ENCODE data around the gene CETP. TPM values are rescaled to one million over a fixed set of nuclear protein-coding genes. Genes with fewer than 3 reads are reported as not detected.
A peak's percentile ranks its signal among the peaks of the same experiment; 100 is the strongest.

Gene CETP
- total RNA-seq, 4 donors from 2014 or later: 0.58 to 2.8 TPM; not detected in 2

- Histone ChIP-seq H3K9me3 (no peaks in the 10 kb centered on the region), H3K36me3 (no peaks in the 10 kb centered on the region), H3K27ac (no peak overlapping the region), H3K4me3 (no peak overlapping the region), H3K27me3 (no peaks in the 10 kb centered on the region), H3K4me1 (no peaks in the 10 kb centered on the region)
- intact Hi-C loops (cut with DNase I; ENCODE audit: low total_unique reads): no loop called here
- no peak for DNase-seq
- TF ChIP-seq POLR2A (IDR thresholded peaks at IDR 0.05) (no peak), CTCF (IDR thresholded peaks at IDR 0.05) (no peak)
Observed at GRCh38 chr16:57013229-57013628, 51.5 kb downstream of the CETP start.

- H3K27ac ChIP-seq: peak overlapping the region; percentile 24 to 52
- no peak for TF ChIP-seq POLR2A (IDR thresholded peaks at IDR 0.05)
- TF ChIP-seq CTCF (IDR thresholded peaks at IDR 0.05): no peak
- DNase-seq: no peak
Observed at GRCh38 chr16:57013902-57014301, 52.2 kb downstream of the CETP start.

GRCh38 chr16:57016301-57016700 lies 54.6 kb downstream of the CETP start:
- H3K4me1 ChIP-seq: no peaks in the 10 kb centered on the region
- no peak overlapping the region for H3K27ac ChIP-seq
- H3K9me3 ChIP-seq: no peaks in the 10 kb centered on the region
- TF ChIP-seq CTCF (IDR thresholded peaks at IDR 0.05) (no peak), POLR2A (IDR thresholded peaks at IDR 0.05) (no peak)
- no peak for DNase-seq
- no peaks in the 10 kb centered on the region for H3K27me3 ChIP-seq
- intact Hi-C loops (cut with DNase I; ENCODE audit: low total_unique reads): no loop called here
- no peaks in the 10 kb centered on the region for H3K36me3 ChIP-seq
- no peak overlapping the region for H3K4me3 ChIP-seq

More at GRCh38 chr16:57013902-57014301, 52.2 kb downstream of the CETP start:
- intact Hi-C loops (cut with DNase I; ENCODE audit: low total_unique reads): no loop called here
- H3K9me3 ChIP-seq: no peaks in the 10 kb centered on the region
- no peak overlapping the region for H3K4me3 ChIP-seq
- no peaks in the 10 kb centered on the region for H3K36me3 ChIP-seq
- no peaks in the 10 kb centered on the region for H3K27me3 ChIP-seq
- H3K4me1 ChIP-seq: no peaks in the 10 kb centered on the region

- no peak for DNase-seq
- H3K27ac ChIP-seq: no peak overlapping the region
- no peaks in the 10 kb centered on the region for H3K27me3 ChIP-seq
- H3K4me3 ChIP-seq: no peak overlapping the region
- no peaks in the 10 kb centered on the region for H3K4me1 ChIP-seq
- no peaks in the 10 kb centered on the region for H3K36me3 ChIP-seq
- TF ChIP-seq POLR2A (IDR thresholded peaks at IDR 0.05): no peak
- TF ChIP-seq CTCF (IDR thresholded peaks at IDR 0.05): no peak
- no peaks in the 10 kb centered on the region for H3K9me3 ChIP-seq
- intact Hi-C loops (cut with DNase I; ENCODE audit: low total_unique reads): no loop called here
Observed at GRCh38 chr16:57016831-57017230, 55.1 kb downstream of the CETP start.

- DNase-seq: no peak
- intact Hi-C loops (cut with DNase I; ENCODE audit: low total_unique reads): no loop called here
- H3K4me1 ChIP-seq: no peaks in the 10 kb centered on the region
- TF ChIP-seq CTCF (IDR thresholded peaks at IDR 0.05) (no peak), POLR2A (IDR thresholded peaks at IDR 0.05) (no peak)
- no peaks in the 10 kb centered on the region for H3K36me3 ChIP-seq
- H3K27ac ChIP-seq: no peak overlapping the region
- H3K4me3 ChIP-seq: no peak overlapping the region
- H3K9me3 ChIP-seq: no peaks in the 10 kb centered on the region
- no peaks in the 10 kb centered on the region for H3K27me3 ChIP-seq
Observed at GRCh38 chr16:57017251-57017650, 55.5 kb downstream of the CETP start.

Measured in uterus (tissue), 4 donors.